HG02798 (cell line): ENCODE results near the gene ACTR3.

Source experiments
- ATAC-seq: cut with Tn5 transposase; IDR thresholded peaks from one replicate; pipeline ENCODE4 v1.9.1; 2021; ENCODE audit warnings: mild to moderate bottlenecking; ENCODE audit not compliant: unreplicated experiment, poor library complexity

Gene ACTR3

DNA sequence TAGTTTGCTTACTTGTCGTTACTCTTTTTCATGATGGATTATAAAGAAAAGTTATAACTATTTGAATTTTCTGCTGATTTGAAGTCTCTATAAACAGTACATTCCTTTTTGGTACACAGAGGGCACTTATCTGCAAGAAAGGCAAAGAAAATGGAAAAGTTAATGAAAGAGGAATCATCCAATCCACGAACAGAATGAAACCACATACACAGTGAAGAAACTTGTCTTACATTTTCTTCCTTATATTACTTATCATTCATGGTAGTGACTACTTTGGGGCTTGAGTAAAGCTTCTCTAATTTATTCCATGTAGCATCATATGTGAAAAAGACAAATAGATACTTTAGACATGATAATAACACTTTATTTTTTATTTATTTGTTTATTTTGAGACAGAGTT, 14.8 kb upstream of the ACTR3 start:
- ATAC-seq: no peak

DNA sequence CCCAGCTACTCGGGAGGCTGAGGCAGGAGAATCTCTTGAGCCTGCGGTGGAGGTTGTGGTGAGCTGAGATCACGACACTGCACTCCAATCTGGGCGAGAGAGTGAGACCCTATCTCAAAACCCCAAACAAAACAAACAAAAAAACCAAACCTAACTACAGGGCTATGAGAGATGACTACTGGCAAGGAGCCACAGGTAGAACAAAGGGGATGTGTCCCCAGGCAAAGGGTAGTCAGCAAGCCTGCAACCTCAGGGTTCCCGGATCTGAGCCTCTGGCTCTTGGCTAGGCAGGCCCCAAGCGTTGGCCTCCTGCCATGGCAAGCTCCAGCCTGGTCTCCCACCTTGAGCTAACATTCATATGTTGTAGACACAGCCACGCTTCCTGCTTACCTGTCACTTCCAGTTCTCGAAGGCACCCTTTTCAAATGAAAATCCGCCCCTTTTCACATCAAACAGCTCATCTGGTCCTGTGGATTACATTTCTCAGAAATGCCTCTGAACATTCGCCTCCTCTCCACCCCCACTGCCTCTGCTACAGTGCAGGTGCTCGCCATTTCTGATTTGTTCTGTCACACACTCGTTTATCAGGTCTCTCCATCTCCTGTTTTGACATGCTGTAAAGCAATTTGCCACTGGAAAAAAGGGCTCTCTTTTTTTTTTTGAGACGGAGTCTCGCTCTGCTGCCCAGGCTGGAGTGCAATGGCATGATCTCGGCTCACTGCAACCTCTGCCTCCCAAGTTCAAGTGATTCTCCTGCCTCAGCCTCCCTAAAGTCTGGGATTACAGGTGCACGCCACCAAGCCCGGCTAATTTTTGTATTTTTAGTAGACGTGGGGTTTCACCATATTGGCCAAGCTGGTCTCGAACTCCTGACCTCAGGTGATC, 13.1 kb upstream of the ACTR3 start:
- no peak for ATAC-seq

DNA sequence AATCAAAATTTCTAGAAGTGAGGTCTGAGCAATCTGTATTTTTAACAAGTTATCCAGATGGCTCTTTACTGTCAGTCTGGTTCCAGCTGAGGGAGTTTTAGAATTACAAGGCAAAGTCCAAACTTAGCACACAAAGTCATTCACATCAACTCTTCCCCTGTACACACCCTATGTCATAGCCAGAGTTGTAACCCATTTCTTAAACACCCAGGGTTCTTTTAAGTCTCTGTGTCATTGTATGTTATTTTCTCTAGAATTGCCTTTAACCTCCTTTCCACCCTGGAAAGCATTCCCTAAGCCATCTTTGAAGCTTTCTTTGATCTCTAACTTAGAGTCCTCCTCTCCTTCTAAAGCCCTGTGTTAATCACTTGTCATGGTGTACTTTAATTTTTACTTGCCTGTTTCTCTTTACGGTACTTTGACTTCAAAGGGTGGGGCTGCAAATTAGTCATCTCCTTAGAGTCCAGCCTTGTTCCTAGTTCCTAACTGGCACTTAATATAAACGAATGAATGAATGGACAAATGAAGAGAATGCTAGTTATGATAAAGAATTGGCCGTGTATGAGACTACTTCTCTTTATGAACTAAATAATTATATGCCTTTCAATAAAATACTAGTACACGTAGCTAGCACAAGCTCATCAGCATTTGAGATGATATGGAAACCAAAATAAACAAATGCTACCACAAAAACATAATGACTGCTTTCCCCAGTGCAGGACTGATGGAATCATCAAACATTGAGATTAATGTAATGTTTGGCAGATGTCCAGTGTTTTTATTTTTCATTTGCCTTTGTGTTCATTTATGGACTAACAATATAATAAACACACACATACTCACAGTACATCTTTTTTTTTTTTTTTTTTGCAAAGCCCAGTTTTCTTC, 11.9 kb upstream of the ACTR3 start:
- ATAC-seq: no peak

DNA sequence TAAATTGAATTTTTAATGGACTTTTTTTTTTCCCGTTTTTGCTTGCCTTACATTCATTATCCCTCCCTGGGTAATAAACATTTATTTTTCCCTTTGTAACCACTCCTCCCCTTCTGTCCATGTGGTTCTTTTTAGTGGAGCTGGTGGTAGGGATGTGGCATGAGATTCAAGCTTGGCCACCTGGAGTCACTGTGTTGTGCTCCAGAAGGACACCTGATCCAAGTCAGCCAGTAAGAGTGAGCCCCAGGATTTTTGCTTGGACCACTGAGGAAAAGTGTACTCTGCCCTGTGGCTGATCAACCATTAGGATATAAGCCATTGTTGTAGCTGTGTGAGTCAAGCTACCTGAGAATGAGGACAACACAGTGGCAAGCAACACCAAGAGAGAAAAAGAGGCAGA, 11.1 kb upstream of the ACTR3 start:
- no peak for ATAC-seq

DNA sequence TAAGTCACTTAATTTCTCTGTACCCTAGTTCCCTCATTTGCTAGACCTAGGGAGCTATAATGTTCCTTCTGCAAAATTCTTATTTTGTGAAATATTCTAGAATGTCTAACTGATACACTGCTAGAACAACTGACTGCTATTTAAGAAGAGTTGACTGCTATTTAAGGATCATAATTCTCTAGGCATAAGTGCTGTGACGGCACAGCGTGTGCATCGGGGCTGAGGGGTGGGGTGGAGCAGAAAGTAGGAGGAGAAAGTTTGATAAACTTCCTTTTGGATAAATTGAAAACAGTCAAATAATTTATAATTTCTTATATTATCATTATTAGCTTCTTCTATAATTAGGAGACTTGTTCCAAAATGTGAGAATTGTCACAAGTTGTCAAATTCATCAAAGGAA, 10.4 kb upstream of the ACTR3 start:
- no peak for ATAC-seq

DNA sequence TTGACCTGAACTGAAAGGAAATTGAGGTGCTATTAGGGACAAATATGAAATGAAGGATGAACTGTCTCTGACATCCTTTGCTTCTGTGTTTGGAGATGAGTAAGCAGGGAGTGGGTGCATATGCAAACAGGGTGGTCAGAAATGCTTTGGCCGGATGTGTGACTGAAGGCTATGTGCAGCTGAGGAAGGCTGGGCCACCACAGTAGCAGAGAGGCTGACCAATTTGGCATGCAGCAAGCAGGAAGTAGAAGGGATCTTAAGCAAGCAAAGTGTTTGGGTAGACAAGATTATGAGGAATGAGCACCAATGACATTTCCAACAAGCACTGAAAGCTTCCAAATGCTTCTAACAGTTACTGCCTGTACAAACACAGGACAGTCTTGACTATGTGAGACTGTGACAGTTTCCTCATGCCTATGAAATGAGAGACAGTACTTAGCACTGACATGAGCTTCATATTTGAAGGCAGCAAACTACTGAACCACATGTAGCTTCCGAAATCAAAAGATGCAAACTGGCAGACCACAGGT, 3.3 kb upstream of the ACTR3 start:
- ATAC-seq: peak; percentile 74

DNA sequence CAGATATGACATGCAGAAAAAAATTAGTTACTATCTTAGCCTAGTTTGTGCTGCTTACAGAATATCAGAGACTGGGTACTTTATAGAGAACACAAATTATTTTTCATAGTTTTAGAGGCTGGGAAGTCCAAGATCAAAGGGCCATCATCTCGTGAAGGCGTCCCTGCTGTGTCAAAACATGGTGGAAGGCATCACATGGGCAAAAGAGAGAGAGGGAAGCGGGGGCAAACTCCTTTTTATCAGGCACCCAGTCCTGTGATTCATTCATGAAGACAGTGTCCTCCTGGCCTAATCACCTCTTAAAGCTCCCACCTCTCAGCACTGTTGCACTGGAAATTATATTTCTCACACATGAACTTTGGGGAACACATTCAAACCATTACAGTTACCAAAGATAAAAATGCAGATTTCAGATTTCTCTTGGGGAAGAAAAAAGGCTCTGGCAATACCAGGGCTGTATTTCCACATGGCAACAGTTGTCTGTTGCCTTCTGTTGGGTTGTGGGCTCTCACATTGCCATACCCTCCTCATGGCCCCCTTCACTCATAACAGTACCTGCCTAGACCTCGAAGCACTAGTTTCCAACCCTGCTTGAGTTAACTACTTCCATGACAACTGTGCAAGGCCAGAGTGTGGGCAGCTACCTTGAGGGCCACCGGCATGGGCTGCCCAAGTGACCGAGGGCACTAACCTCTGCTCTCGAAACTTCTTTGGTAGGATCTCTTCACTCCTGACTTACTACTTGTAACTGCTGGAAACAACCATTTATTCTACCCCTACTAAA, 2.7 kb upstream of the ACTR3 start:
- ATAC-seq: no peak

DNA sequence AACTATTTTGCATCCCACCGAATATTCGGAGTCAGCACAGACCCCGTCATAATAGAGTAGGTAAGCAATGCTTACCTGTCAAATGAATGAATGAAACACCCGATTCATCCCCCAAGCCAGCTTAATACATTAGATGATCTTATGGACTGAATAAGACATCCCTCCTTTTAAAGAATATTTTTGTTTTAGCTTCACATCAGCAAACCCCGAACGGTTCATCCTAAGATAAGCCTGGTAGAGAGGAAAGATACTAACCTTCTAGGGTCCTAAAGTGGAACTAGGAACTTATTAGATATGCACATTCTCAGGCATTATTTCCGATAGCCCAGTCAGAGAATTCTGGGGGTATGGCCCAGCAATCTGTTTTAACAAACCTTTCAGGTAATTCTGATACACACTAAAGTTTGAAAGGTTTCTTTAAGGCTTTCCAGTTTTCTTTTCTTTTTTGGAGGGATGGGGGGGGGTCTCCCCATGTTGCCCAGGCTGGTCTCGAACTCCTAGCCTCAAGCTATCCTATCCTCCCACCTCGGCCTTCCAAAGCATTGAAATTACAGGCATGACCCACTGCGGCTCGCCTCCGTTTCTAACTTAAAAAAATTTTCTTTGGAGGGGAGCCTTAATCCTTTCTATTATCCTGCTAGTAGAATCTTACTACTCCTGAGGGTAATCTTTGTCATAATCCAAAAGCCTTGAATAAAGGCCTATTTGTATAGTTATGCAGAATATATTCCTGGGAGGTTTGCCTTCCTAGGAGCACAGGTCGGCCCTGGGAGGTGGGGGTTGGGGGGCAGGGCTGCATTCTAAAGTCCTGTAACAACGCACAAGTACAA, 1.0 kb upstream of the ACTR3 start:
- ATAC-seq: no peak

DNA sequence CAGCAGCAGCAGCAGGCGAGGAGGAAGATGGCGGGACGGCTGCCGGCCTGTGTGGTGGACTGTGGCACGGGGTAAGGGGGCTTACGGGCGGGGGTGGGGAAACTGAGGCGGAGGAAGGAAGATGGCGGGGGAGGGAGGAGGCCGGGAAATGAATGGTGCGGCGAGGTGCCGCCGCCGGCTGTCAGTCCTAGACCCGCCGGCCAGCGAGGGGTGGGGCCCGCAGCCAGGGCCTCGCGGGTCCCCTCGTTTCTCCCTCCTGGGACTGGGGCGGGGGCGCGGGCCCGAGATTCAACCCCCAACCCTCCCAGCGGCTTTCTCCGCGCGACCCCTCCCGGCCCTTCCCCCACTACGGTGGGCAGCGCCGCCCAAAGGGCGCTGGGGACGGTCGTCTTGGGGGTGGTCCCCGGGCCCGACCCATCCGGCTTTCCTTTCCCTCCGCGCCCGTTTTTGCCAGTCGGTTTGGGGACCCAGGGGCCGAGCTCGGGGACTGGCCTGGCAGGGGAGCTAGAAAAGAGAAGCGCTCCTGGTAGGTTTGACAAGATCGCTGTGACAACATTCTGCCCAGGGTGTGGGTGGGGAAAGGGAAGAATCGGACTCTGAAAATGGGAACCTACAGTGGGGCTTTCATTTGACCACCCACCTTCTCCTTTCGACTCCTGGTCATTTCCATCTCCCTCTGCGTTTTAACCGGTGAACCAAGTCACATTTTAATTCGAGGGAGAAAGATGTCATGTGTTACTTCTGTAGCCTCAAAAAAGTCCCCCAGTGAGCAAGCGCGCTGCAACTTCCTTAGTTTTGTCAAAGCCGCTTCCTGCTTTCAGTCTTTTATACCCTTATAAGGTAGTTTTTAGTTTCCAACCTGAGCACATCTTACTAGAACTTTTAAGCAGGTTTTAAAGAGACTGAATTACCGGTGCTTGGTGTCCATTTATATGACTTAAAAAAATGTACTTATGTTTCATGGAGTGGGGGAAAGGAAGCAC, 655 bp downstream of the ACTR3 start:
- ATAC-seq: peak; percentile 29

DNA sequence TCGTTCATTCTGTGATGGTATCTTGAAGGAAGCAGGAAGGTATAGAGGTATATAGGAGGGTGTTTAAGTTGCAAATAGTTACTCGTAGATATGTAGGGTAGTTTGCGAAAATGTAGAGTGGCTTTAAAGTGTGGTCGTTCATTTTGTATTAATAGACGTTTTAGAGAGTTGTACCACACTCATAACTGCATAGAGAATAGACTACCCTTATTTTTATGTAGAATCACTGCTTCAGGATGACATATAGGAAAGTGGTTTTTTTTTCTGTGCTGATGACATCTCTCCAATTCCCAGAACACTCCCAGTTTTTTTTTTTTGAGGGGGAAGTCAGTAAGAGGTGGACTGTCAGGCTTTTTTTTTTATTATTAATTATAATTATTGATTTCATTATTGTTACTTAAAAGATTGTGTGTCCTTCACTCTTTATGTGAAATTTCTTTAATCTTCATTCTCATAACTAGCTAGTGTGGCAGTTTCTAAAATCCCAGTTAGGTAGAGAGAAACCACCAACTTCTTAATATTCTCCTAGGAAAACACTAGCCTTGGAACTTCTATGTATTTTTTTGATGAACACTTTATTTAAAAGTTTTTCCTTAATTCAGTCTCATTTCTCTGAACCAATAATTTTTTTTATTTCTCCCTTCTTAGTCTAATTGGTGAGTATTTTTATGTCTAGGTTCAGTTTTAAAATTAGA, 1.5 kb downstream of the ACTR3 start:
- ATAC-seq: no peak

DNA sequence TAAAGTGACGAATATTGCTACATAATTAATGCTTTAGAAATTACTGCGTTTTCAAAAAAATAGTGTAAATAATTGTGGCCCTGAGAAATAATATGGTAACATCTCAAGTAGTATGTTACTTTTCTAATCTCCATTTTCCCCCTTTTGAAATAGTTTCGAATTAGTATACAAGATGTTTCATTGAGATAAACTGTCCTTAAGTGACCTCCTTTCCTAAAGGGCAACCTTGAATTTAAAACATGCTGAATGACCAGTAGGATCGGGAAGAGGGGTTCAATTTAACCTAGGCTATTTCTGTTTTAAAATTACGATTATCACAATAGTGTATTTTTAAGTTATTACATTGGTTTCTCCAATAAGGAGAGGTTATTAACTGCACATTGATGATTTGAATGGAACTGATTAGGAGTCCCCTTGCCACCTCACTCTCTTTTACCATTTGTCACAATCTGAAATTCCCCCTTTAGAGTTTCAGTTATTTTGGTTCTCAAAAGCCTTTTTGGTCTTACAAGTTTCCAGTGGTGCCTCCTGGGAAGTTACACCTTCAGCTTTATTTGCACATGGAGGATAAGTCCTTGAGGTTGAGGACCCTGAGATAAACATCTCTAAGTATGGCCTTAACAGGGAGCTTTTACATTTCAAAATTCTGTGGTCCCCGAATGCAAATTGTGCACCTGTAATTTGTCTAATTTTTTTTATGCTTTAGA, 2.3 kb downstream of the ACTR3 start:
- ATAC-seq: no peak

DNA sequence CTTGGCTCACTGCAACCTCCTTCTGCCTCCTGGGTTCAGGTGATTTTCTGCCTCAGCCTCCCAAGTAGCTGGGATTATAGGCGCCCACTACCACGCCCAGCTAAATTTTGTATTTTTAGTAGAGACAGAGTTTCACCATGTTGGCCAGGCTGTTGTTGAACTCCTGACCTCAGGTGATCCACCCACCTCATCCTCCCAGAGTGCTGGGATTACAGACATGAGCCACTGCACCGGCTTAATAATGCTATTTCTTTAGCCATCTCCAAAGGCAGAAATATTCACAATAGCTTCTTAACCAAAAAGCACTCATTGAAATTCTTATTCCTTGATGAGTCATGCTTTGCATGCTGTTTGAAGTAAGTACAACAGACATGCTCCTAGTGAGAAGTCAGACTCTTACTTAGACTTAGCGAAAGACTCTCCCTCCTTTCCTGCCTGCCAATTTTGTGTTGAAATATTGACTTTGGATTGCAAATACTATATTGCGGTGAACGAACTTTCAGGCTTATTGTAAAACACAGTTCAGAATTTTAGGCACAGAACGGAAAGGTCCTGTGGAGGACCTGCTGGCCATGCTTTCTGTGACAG, 4.4 kb downstream of the ACTR3 start:
- no peak for ATAC-seq

DNA sequence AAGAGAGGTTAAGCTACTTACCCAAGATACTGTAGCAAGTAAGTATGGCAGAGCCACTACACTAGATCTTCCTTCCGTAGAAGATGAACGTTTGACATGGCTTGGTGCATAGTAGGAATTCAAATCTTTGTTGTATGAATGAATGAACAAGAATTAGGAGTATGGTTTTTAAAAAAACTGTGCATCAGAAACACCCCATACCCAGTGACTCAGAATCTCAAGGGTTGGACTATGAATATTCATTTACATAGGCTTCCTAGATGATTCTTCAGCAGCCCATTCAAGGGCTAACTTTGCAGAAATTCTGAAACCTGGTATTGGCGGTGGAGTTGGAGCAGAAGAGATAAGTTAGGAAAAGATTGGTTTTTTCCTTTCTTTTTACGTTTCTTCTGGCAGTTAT, 5.4 kb downstream of the ACTR3 start:
- no peak for ATAC-seq

DNA sequence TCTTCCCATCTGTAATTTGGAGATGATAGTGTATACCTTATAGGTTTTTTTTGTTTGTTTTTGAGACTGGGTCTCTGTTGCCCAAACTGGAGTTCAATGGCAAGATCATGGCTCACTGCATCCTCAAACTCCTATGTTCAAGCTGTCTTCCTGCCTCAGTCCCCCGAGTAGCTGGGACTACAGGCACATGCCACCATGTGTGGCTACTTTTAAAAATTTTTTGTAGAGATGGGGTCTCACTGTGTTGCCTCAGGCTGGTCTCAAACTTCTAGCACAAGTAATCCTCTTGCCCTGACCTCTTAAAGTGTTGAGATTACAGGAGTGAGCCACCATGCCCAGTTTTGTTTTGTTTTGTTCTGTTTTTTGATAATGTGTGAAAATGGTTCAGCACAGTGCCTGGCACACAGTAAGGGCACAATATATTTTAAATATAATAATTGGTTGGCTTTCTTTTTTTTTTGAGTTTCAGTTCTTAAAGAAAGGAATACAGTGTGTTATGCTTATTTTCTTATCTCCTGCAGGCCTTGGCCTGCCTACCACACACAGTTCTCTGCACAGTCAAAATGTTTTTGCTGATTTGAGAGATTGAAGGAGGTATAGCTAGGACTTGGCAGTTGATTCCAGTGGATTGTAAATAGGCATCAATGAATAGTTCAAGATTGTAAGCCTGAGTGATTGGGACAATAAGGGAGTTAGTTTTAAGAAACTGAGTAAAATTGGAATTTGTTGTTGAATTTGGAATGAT, 6.1 kb downstream of the ACTR3 start:
- ATAC-seq: no peak

DNA sequence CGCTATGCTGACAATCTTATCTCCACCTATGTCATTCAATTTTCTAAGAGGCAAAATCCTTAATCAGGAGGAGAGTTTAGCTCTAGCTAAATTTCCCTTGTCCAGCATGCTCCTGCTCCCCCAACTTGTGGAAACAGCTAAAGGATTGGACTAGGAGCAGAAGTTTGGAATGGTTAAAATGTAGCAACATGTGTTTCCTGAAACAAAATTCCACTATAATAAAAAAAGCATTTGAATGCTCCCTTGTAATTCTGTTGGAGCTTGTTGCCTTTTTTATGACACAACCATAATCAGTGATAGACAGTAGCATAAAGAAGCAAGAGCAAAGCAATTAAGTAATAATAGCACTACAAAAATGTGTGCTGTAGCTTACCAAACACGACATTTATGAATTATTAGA, 6.9 kb downstream of the ACTR3 start:
- ATAC-seq: no peak

DNA sequence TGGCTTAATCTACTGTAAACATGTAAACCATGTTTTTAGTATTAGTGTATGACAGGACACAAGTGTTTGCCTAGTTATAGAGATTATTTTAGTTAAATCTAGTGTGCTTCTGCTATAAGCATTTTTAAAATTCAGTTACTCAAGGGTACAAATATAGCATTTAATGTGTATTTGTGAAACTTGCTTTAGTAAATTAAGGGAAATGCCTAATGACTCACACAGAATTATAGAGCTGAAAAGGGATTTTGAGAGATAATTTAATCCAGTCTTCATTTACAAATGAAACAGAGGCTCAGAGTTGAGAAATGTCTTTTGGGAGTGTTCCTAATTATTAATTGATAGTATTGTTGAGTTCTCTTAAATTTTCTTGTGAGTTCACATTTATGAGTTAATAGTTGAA, 8.2 kb downstream of the ACTR3 start:
- no peak for ATAC-seq
